B cell (primary cell): ENCODE results near the gene TSHR. TPM values are rescaled to one million over a fixed set of nuclear protein-coding genes. Genes with fewer than 3 reads are reported as not detected.

ENCODE experiments used
- ATAC-seq: fragments of 200-7000 bp; cut with Tn5 transposase; one replicate; pipeline ENCODE4 v1.10.0; 2021; ENCODE audit warnings: low read depth, mild to moderate bottlenecking, moderate number of reproducible peaks, moderate library complexity
- CTCF ChIA-PET: fragments of 350-600 bp; sonication (Branson Sonifier 250); formaldehyde crosslinking; loops from one replicate; lab custom pipeline; 2021; ENCODE audit warnings: antibody characterized with exemption, inconsistent platforms; lab: Charles Lee
- POLR2A ChIA-PET: fragments of 350-600 bp; sonication (Branson Sonifier 250); formaldehyde crosslinking; loops from one replicate; lab custom pipeline; 2021; ENCODE audit warnings: antibody characterized with exemption; lab: Charles Lee
- DNase-seq: peaks from one replicate; pipeline ENCODE4 v3.0.0; 2013
- H2AFZ ChIP-seq: 2 replicates; pipeline ENCODE4 v1.6.1; 2012; ENCODE audit warnings: mild to moderate bottlenecking, low read depth, low read length; ENCODE audit not compliant: insufficient read depth, poor library complexity, severe bottlenecking
- H3K27ac ChIP-seq, 2 donors: 1 replicate in 1 of 2; 2 replicates in 1 of 2; pipeline ENCODE4 v1.5.1; 2012 to 2013; ENCODE audit warnings: low read length in 2 of 2, mild to moderate bottlenecking in 2 of 2, moderate library complexity in 1 of 2
- H3K27me3 ChIP-seq, 4 experiments: fragments of 200-600 bp in 1 of 4; sonication (generic) in 1 of 4; replicated peaks in 1 of 4; 1 replicate in 2 of 4; 2 replicates in 2 of 4; pipeline versions ENCODE4 v1.6.1 to v1.7.0; 2013 to 2016; ENCODE audit warnings: low read length in 3 of 4, mild to moderate bottlenecking in 2 of 4, mixed read lengths in 1 of 4, moderate library complexity in 1 of 4; ENCODE audit not compliant: insufficient read depth in 4 of 4, control insufficient read depth in 3 of 4; ENCODE audit errors: control extremely low read depth in 1 of 4
- H3K36me3 ChIP-seq, 2 experiments: replicated peaks in 1 of 2; 1 replicate in 1 of 2; 2 replicates in 1 of 2; pipeline versions ENCODE4 v1.6.1 to v1.7.1; 2013; ENCODE audit warnings: low read length in 1 of 2; ENCODE audit not compliant: insufficient read depth in 2 of 2, control insufficient read depth in 1 of 2; ENCODE audit errors: control extremely low read depth in 1 of 2, extremely low read depth in 1 of 2
- H3K4me1 ChIP-seq, 2 donors: fragments of 200-600 bp in 1 of 2; sonication (generic) in 1 of 2; 1 replicate in 1 of 2; 2 replicates in 1 of 2; pipeline versions ENCODE4 v1.5.1 to v1.6.1; 2013 to 2017; ENCODE audit warnings: low read length in 2 of 2; ENCODE audit not compliant: control insufficient read depth in 2 of 2, insufficient read depth in 2 of 2
- H3K4me2 ChIP-seq: replicated peaks from 2 replicates; pipeline ENCODE3; 2012; ENCODE audit warnings: mild to moderate bottlenecking, low read depth, low read length; ENCODE audit not compliant: poor library complexity, severe bottlenecking
- H3K4me3 ChIP-seq, 5 experiments: fragments of 200-600 bp in 1 of 5; sonication (generic) in 1 of 5; 1 replicate in 3 of 5; 2 replicates in 2 of 5; pipeline versions ENCODE4 v1.5.1 to v1.7.0; 2011 to 2016; ENCODE audit warnings: low read length in 4 of 5, mild to moderate bottlenecking in 4 of 5, low read depth in 2 of 5, control low read depth in 1 of 5, moderate library complexity in 1 of 5; ENCODE audit not compliant: insufficient read depth in 1 of 5; ENCODE audit errors: control extremely low read depth in 1 of 5, extremely low read depth in 1 of 5
- H3K79me2 ChIP-seq: fragments of 200-600 bp; sonication (generic); one replicate; pipeline ENCODE4 v1.6.0; 2016; ENCODE audit warnings: low read length; ENCODE audit not compliant: control insufficient read depth, insufficient read depth
- H3K9ac ChIP-seq: fragments of 200-600 bp; sonication (generic); 2 replicates; pipeline ENCODE4 v1.6.1; 2017; ENCODE audit warnings: mild to moderate bottlenecking, low read length, moderate library complexity
- H3K9me3 ChIP-seq, 3 donors: one replicate each; pipeline versions ENCODE4 v1.6.1 to v1.7.1; 2013; ENCODE audit warnings: low read length in 2 of 3; ENCODE audit not compliant: control insufficient read depth in 2 of 3, insufficient read depth in 1 of 3; ENCODE audit errors: control extremely low read depth in 1 of 3
- H4K20me1 ChIP-seq: 2 replicates; pipeline ENCODE4 v1.6.0; 2012; ENCODE audit warnings: mild to moderate bottlenecking, low read length; ENCODE audit not compliant: insufficient read depth, control insufficient read depth, poor library complexity, severe bottlenecking
- H3K27ac Mint-ChIP-seq: one replicate; pipeline ENCODE4 v1.8.0; 2021; ENCODE audit warnings: mixed read lengths
- H3K27me3 Mint-ChIP-seq: one replicate; pipeline ENCODE4 v1.8.0; 2021; ENCODE audit warnings: mixed read lengths
- H3K4me1 Mint-ChIP-seq: one replicate; pipeline ENCODE4 v1.8.0; 2021; ENCODE audit warnings: mixed read lengths
- H3K4me3 Mint-ChIP-seq: one replicate; pipeline ENCODE4 v1.8.0; 2021; ENCODE audit warnings: mixed read lengths
- H3K9me3 Mint-ChIP-seq: one replicate; pipeline ENCODE4 v1.8.0; 2022; ENCODE audit warnings: mixed read lengths; ENCODE audit not compliant: insufficient read depth
- EZH2 ChIP-seq: IDR thresholded peaks from 2 replicates; pipeline ENCODE4 v1.6.1; 2012; ENCODE audit warnings: borderline replicate concordance, low read depth, mild to moderate bottlenecking, moderate library complexity, low read length; ENCODE audit not compliant: insufficient read depth, poor library complexity, severe bottlenecking
- WGBS: methylation state at CpG from one replicate; pipeline ENCODE4 v1.1.5; 2013; ENCODE audit warnings: missing lambda C conversion rate; ENCODE audit not compliant: insufficient coverage; 5-methylcytosine and 5-hydroxymethylcytosine counted together
- intact Hi-C: fragments of 100-400 bp; cut with micrococcal nuclease; formaldehyde crosslinking; loops from one replicate; pipeline ENCODE4 v1.10.0; 2022
- polyA plus RNA-seq: library from polyadenylated mRNA; depleted of rRNA; stranded (reverse); fragments of >200 nt; gene quantifications from 2 replicates; pipeline ENCODE4 v1.2.3, GENCODE V29; 2012
- total RNA-seq, 2 donors: library from RNA; stranded (reverse); fragments of 120-200 nt in 1 of 2; gene quantifications; 1 replicate in 1 of 2; 2 replicates in 1 of 2; pipeline versions ENCODE4 v1.2.3 to v1.2.4, GENCODE V29; 2013 to 2022
- TF ChIP-seq, protein P1 (sequence below): fragments of 200-600 bp; IDR thresholded peaks from one replicate; pipeline ENCODE4 v1.8.0; 2022; ENCODE audit warnings: antibody characterized with exemption, mild to moderate bottlenecking

The TSHR gene
- total and polyA plus RNA-seq, 2 donors (not counting 1 experiment from before 2014, with no cell fraction given): 0.15 to 0.37 TPM

DNA sequence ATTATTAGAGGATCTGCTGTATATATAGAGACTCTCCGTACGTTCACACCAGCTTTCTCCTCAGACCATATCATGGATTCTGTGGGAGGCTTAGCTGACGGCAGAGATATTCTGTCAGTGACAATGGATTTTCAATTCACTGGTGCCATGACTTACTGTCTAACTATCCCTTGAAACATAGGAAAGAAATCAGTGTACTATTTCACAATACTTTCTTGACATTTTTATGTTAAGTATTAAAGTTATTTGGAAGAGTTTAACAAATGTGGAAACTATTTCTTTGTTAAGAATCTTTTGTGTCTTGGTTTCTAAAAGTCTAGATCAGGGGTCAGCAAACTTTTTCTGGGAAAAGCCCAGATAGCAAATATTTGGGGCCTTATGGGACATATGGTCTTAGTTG is 146.8 kb downstream of the TSHR start:
- no peak for TF ChIP-seq EZH2
- TF ChIP-seq, protein P1, sequence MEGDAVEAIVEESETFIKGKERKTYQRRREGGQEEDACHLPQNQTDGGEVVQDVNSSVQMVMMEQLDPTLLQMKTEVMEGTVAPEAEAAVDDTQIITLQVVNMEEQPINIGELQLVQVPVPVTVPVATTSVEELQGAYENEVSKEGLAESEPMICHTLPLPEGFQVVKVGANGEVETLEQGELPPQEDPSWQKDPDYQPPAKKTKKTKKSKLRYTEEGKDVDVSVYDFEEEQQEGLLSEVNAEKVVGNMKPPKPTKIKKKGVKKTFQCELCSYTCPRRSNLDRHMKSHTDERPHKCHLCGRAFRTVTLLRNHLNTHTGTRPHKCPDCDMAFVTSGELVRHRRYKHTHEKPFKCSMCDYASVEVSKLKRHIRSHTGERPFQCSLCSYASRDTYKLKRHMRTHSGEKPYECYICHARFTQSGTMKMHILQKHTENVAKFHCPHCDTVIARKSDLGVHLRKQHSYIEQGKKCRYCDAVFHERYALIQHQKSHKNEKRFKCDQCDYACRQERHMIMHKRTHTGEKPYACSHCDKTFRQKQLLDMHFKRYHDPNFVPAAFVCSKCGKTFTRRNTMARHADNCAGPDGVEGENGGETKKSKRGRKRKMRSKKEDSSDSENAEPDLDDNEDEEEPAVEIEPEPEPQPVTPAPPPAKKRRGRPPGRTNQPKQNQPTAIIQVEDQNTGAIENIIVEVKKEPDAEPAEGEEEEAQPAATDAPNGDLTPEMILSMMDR: no peak
- Histone ChIP-seq H3K79me2 (no peaks in the 10 kb centered on the region), H3K9me3 (no peaks in the 10 kb centered on the region), H3K9ac (no peak overlapping the region), H4K20me1 (no peaks in the 10 kb centered on the region), H3K4me2 (no peak overlapping the region), H3K27me3 (no peaks in the 10 kb centered on the region), H2AFZ (no peak overlapping the region), H3K4me1 (no peaks in the 10 kb centered on the region), H3K36me3 (no peaks in the 10 kb centered on the region), H3K27ac (no peak overlapping the region), H3K4me3 (no peak overlapping the region)
- no CpG with 5 or more reads among the region's 3 CpGs for WGBS
- H3K4me1 Mint-ChIP-seq: no peaks in the 10 kb centered on the region
- POLR2A ChIA-PET: no interaction called here
- CTCF ChIA-PET: no interaction called here
- no peak overlapping the region for H3K27ac Mint-ChIP-seq
- no peaks in the 10 kb centered on the region for H3K9me3 Mint-ChIP-seq
- H3K27me3 Mint-ChIP-seq: no peaks in the 10 kb centered on the region
- DNase-seq: no peak
- H3K4me3 Mint-ChIP-seq: no peak overlapping the region
- intact Hi-C loops: no loop called here
- ATAC-seq: no peak

DNA sequence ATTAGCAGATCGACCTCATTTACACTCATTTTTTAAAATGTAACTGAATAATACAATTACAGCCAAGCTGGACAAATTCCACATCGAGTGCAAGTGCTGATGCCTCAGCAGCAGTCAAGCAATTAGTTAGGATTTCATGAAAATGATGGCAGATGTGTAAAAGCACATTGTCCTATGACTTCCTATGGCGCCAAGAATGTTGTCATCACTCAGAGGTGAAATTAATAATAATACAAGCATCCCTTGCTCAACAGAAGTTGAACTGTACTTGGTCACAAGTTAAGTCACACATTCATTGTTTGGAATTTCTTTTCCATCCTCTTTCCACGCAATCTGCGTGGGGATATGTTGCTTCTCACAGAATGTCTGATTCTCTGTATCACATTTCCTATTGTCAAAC is 148.0 kb downstream of the TSHR start:
- Histone ChIP-seq H3K4me3 (no peak overlapping the region), H3K9me3 (no peaks in the 10 kb centered on the region), H4K20me1 (no peaks in the 10 kb centered on the region), H3K4me1 (no peaks in the 10 kb centered on the region), H3K27me3 (no peaks in the 10 kb centered on the region), H2AFZ (no peak overlapping the region), H3K9ac (no peak overlapping the region), H3K36me3 (no peaks in the 10 kb centered on the region), H3K4me2 (no peak overlapping the region), H3K79me2 (no peaks in the 10 kb centered on the region), H3K27ac (no peak overlapping the region)
- Mint-ChIP-seq H3K4me1 (no peaks in the 10 kb centered on the region), H3K4me3 (no peak overlapping the region), H3K27ac (no peak overlapping the region), H3K9me3 (no peaks in the 10 kb centered on the region), H3K27me3 (no peaks in the 10 kb centered on the region)
- intact Hi-C loops: no loop called here
- ChIA-PET CTCF (interaction anchor here (0.8 kb wide), 1 partner anchor 10 kb away, joined by 3 read pairs; no protein-coding TSS in a partner anchor), POLR2A (no interaction called here)
- ATAC-seq: no peak
- DNase-seq: no peak
- WGBS: no CpG with 5 or more reads among the region's 5 CpGs
- no peak for TF ChIP-seq EZH2
- TF ChIP-seq, protein P1: no peak
